ENCODE results near the gene SPAG6. TPM values are rescaled to one million over a fixed set of nuclear protein-coding genes. Genes with fewer than 3 reads are reported as not detected.

SPAG6 gene
- total and polyA plus RNA-seq, 9 of the 15 experiments (the other 6 are each of a cell fraction or from before 2014, with no cell fraction given): 3.5 to 23.1 (median 11.8) TPM

DNA sequence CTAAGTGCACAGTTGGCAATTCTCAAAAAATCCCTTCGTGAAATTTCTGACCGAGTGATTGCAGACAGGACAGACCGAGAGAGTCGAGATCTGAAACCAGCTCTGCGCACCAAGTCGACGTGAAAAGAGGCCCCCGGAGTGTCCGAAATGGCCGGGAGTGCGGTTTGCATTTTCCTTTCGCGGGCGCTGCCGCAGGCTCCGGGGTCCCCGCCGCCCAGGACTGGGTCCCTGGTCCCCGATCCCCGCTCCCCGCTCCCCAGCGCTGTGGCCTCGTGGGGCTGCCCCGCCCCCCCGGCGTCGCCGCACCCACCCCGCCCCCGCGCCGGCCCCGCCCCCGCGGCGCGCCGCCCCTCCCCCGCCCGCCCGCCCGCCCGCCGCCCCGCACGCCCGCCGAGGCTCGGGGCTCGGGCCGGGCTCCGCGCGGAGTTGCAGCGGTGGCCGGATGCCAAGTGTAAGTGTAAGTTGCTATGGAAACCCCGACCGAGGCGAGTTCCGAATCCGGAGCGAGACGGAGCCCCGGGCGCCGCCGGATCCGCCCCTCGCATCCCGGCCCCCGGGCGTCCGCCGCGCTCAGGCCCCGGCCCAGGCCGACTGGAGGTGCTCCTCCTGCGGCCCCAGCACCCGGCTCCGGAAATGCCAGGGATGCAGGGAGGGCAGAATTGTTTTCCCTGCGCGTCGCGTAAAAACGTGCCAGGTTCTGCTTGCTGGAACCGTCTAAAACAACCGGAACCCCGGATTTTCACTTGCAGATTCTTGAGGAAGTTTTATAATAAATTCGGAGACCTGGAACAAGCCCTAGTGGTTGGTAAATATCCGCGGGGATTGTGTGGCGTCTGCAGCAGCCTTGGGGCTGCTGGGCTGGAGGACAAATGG is 19.8 kb upstream of the SPAG6 start (continued):
- TF ChIP-seq SP1 (CRISPR knock-in tag; IDR thresholded peaks at IDR 0.05) (no peak), SMAD4 (CRISPR knock-in tag; conservative IDR thresholded peaks at IDR 0.05) (peak; percentile 44), RB1 (IDR thresholded peaks at IDR 0.05; ENCODE audit: low read depth) (peak; percentile 36; the same call in 1 of the 2 replicates), ZFP30 (CRISPR knock-in tag; IDR thresholded peaks at IDR 0.05; ENCODE audit: borderline replicate concordance) (no peak), MAZ (CRISPR knock-in tag; conservative IDR thresholded peaks at IDR 0.05 in 1 of 2, IDR thresholded peaks at IDR 0.05 in 1 of 2) (peak in 1 of 2 experiments; percentile 36; a peak in 1 of 4 replicates), MYC (IDR thresholded peaks at IDR 0.05; ENCODE audit: low read depth, low read length) (no peak), MYC (CRISPR knock-in tag; IDR thresholded peaks at IDR 0.05; ENCODE audit: borderline replicate concordance, low read depth) (no peak), ZNF41 (CRISPR knock-in tag; conservative IDR thresholded peaks at IDR 0.05) (no peak), STAT5B (CRISPR knock-in tag; IDR thresholded peaks at IDR 0.05) (no peak), XRCC4 (IDR thresholded peaks at IDR 0.05; ENCODE audit: extremely low read depth, insufficient read depth, insufficient read length) (no peak), GABPA (tag; conservative IDR thresholded peaks at IDR 0.05; ENCODE audit: low read depth) (peak; percentile 66), ARID1B (IDR thresholded peaks at IDR 0.05) (no peak), ZKSCAN3 (CRISPR knock-in tag; IDR thresholded peaks at IDR 0.05) (no peak), ZBTB8A (IDR thresholded peaks at IDR 0.05; ENCODE audit: partially characterized antibody) (no peak), KDM2B (CRISPR knock-in tag; IDR thresholded peaks at IDR 0.05) (0 out of 2 replicates have a peak, but pooled peaks have one; percentile 49), SAP30 (IDR thresholded peaks at IDR 0.05; ENCODE audit: borderline replicate concordance, insufficient read depth, low read depth, low read length, poor library complexity, severe bottlenecking) (peak; percentile 43), ZNF57 (CRISPR knock-in tag; IDR thresholded peaks at IDR 0.05) (no peak), ZNF324 (CRISPR knock-in tag; IDR thresholded peaks at IDR 0.05) (no peak), PYGO2 (tag; IDR thresholded peaks at IDR 0.05) (no peak), RBFOX2 (IDR thresholded peaks at IDR 0.05; ENCODE audit: low read depth, low read length) (peak; percentile 63), ZSCAN29 (IDR thresholded peaks at IDR 0.05) (peak; percentile 88)
- TF ChIP-seq, protein P1, sequence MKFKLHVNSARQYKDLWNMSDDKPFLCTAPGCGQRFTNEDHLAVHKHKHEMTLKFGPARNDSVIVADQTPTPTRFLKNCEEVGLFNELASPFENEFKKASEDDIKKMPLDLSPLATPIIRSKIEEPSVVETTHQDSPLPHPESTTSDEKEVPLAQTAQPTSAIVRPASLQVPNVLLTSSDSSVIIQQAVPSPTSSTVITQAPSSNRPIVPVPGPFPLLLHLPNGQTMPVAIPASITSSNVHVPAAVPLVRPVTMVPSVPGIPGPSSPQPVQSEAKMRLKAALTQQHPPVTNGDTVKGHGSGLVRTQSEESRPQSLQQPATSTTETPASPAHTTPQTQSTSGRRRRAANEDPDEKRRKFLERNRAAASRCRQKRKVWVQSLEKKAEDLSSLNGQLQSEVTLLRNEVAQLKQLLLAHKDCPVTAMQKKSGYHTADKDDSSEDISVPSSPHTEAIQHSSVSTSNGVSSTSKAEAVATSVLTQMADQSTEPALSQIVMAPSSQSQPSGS (CRISPR knock-in tag; IDR thresholded peaks at IDR 0.05): no peak
- TF ChIP-seq, protein P2, sequence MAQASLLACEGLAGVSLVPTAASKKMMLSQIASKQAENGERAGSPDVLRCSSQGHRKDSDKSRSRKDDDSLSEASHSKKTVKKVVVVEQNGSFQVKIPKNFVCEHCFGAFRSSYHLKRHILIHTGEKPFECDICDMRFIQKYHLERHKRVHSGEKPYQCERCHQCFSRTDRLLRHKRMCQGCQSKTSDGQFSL (CRISPR knock-in tag; IDR thresholded peaks at IDR 0.05): no peak
- TF ChIP-seq, protein P2 (tag; IDR thresholded peaks at IDR 0.05): no peak
- TF ChIP-seq, protein P3, sequence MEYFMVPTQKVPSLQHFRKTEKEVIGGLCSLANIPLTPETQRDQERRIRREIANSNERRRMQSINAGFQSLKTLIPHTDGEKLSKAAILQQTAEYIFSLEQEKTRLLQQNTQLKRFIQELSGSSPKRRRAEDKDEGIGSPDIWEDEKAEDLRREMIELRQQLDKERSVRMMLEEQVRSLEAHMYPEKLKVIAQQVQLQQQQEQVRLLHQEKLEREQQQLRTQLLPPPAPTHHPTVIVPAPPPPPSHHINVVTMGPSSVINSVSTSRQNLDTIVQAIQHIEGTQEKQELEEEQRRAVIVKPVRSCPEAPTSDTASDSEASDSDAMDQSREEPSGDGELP (CRISPR knock-in tag; IDR thresholded peaks at IDR 0.05; ENCODE audit: borderline replicate concordance): no peak
